Renal pelvis (tissue), 12 donors: ENCODE data around the gene AOAH. TPM values are rescaled to one million over a fixed set of nuclear protein-coding genes. Genes with fewer than 3 reads are reported as not detected.

Experiments used
- DNase-seq: peaks from one replicate; pipeline ENCODE4 v3.0.0-alpha.2; 2013
- long read RNA-seq, 16 experiments: transcript quantifications; one replicate each; lab custom pipeline, GENCODE V29; 2026
- polyA plus RNA-seq, 3 donors: library from polyadenylated mRNA; unstranded; fragments of 120-200 nt; gene quantifications; one replicate each; pipeline ENCODE4 v1.2.1, GENCODE V29; 2013; ENCODE audit not compliant: insufficient read length in 3 of 3

Gene AOAH, protein sequence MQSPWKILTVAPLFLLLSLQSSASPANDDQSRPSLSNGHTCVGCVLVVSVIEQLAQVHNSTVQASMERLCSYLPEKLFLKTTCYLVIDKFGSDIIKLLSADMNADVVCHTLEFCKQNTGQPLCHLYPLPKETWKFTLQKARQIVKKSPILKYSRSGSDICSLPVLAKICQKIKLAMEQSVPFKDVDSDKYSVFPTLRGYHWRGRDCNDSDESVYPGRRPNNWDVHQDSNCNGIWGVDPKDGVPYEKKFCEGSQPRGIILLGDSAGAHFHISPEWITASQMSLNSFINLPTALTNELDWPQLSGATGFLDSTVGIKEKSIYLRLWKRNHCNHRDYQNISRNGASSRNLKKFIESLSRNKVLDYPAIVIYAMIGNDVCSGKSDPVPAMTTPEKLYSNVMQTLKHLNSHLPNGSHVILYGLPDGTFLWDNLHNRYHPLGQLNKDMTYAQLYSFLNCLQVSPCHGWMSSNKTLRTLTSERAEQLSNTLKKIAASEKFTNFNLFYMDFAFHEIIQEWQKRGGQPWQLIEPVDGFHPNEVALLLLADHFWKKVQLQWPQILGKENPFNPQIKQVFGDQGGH
- 1 to 10 TPM; 2.7 to 3.4 (median 3.1) TPM for polyA plus RNA-seq
- long read RNA-seq, donor 1: 0 reads
- long read RNA-seq, donor 2: 0 reads
- long read RNA-seq, donor 3, partial matches to known transcripts: 0 of 1 reads
- long read RNA-seq, donor 3, other reads (novel, unspliced or antisense): 0 of 1 reads
- long read RNA-seq, donor 4: 0 reads
- long read RNA-seq, donor 5, partial matches to known transcripts: 0 of 1 reads
- long read RNA-seq, donor 5, other reads (novel, unspliced or antisense): 0 of 1 reads
- long read RNA-seq, donor 6: 0 reads
- long read RNA-seq, donor 7: 0 reads
- long read RNA-seq, donor 8: 0 reads
- long read RNA-seq, donor 9: 0 reads
- long read RNA-seq, donor 10: 0 reads
- long read RNA-seq, donor 11: 0 reads
- long read RNA-seq, donor 12: 0 reads
- long read RNA-seq, donor 13, partial matches to known transcripts: 0 of 1 reads
- long read RNA-seq, donor 13, other reads (novel, unspliced or antisense): 0 of 1 reads
- long read RNA-seq, donor 14: 0 reads
- long read RNA-seq, donor 15: 0 reads
- long read RNA-seq, donor 16: 0 reads

DNA sequence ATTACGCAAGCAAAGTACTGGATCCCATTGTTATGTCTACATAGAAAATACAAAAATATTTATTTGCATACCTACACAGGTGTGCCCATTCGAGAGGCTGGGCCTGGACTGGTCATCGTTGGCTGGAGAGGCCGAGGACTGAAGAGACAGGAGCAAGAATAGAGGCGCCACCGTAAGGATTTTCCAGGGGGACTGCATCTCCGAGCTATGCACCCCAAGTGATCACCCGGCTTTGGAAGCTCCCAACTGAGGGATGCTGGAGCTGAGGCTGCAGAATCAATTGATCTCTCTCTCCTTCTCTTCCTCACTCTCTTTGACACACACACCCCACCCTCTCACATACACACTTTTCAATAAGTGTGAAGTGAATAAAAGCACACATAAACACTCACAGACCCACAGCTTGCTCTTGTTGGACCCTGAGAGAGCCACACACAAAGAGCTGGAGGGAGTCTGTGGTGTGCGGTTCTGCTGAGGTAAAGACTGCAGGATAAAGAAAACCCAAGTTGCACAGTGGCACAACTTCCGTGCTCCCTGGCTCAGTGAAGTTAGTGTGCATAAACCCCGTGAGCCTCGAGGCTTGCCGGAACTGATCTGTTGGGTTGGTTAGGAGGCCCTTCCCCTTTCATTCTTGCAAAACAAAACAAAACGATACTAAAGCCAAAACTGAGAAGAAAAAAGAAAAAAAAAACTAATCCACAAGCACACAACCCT lies at the start of gene AOAH:
Gene AOAH, minus strand, starts transcription at position 544 of the 714 bp plus-strand sequence. Its CDS starts 346 bp downstream, at position 198.
- no peak for DNase-seq

- DNase-seq: no peak
Measured at GRCh38 chr7:36766451-36766850, 42.2 kb upstream of the AOAH start.

DNA sequence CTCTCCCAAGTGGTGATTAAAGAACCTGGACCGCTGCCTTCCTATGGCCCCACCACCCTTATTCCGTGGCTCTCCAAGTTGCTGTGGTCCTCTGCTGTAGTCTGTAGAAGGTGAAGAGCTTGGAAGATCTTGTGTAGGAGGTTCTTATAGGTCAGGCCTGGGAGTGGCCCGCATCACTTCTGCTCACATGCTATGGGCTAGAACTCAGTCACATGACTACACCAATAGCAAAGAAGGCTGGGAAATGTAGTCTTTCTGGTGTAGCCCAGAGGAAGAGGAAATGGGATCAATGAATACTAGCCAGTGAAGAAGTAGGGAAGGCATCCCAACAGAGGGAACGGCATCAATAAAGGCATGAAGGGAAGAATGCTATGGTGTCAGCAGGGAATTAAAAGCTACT lies 41.3 kb upstream of the AOAH start:
- no peak for DNase-seq

DNA sequence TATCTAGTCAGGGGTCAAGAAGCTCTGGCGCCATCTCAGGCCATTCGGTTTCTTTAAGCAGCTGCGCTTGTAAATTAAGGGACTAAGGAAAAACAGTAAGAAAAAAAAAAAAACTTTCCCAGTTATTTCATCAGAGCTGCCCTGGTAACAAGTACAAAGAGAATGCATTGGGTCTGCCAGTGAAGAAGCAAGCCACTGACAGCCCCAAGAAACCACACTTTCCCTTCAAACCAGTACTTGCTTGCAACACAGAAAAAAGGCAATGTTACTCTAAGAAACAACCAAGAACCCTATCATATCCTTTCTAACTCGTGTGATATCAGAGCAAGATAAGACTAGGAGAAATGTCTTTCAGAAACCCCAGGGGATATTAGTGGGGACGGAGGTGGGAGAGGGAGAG lies 40.6 kb upstream of the AOAH start:
- no peak for DNase-seq

DNA sequence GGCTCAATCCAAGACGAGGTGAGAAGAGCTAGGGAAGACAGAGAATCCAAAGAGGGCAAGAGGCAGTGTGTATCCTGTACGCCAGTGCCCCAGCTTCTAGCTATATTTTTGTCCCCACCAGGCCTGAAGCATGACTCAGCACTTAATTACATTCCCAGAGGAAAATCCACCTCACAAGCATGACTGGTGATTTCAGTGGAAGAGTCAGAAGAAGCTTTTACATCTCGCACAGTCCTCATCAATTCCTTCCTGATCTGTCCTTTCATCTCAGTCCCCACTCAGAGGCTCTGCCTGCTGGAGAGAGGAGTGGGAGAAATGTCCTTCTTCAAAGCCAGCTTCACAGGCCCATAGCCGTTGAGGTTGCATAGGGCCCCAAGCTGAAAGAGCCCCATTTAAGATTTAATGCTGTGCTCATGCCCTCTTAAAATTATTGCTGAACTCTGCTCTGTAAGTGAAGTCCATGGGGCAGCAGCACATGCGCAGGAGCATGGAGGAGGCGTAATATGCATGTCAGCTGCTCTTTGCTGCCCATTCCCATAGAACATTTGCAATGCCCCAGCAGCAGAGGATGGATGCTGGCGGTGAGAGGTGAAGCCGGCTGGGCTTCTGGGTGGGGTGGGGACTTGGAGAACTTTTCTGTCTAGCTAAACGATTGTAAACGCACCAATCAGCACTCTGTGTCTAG lies 39.0 kb upstream of the AOAH start:
- DNase-seq: no peak

- DNase-seq: no peak
Measured at GRCh38 chr7:36762394-36762793, 38.1 kb upstream of the AOAH start.

- DNase-seq: no peak
Measured at GRCh38 chr7:36761835-36762234, 37.5 kb upstream of the AOAH start.

- no peak for DNase-seq
Measured at GRCh38 chr7:36760856-36761762, 36.8 kb upstream of the AOAH start.

DNA sequence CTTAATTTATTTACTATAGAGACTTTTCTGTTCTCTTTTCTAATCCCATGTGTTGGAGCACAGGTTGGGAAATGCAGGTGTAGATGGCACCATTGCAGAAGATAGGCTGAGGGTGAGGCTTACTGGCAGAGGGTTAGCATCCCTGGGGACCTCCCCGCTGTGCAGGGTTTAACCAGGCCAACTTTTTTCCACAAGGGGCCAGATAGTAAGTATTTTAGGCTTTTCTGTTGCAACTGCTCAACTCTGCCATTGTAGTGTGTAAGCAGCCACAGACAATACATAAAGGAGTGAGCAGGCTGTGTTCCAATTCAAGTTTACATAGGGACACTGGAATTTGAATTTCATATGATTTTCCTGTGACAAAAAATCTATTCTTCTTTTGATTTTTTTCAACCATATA lies 34.6 kb upstream of the AOAH start:
- no peak for DNase-seq

GRCh38 chr7:36755484-36755883 lies 31.2 kb upstream of the AOAH start:
- no peak for DNase-seq

DNA sequence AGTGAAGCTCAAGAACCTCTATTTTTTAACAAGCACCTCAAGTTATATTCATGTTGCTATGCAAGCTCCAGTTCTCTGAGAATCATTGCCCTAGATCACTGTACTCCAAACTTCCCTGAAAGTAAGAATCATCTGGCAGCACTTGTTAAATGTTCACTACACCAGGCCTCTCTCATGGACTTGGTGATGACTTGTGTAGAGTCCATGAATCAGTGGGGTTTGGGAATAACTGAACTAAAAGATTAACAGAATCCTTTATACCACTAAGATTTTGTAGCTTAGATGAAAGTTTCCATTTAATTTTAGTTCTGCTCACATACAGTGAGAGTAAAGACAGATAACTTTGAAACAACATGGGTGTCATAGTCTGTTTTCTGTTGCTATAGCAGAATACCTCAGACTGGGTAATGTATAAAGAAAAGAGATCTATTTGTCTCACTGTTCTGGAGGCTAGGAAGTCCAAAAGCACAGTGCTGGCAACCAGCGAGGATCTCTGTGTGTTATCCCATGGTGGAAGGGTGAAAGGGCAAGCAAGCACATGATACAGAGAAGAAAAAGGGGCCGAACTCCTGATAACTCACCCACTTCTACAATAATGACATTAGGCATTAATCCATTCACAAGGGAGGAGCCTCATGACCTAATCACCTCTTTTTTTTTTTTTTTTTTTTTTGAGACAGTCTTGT lies 27.9 kb upstream of the AOAH start:
- no peak for DNase-seq

- no peak for DNase-seq
Measured at GRCh38 chr7:36750451-36750850, 26.2 kb upstream of the AOAH start.

GRCh38 chr7:36749282-36749960 lies 25.1 kb upstream of the AOAH start:
- no peak for DNase-seq

DNA sequence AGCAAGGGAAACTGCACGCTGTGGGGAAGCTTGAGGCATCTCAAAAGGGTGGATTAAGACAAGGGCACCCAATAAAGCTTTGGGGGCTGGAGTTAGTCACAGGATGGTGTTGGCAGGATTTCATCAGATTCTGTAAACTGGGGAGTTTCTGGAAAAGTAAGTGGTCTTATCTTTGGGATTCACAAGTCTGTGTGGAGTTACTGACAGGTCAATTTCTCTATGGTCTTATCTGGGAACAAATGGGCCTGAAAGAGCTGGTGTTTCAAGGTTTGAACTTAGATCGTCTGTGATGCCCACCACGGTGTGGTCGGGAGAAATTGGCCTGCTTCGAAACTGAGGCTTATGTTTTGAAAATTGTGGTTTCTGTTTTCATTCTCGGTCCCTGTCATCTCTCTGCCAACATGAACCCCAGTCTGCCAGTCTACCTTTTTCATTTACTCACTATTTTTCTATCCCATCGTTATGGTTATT lies 23.8 kb upstream of the AOAH start:
- DNase-seq: no peak

- no peak for DNase-seq
Measured at GRCh38 chr7:36747280-36748016, 23.2 kb upstream of the AOAH start.

DNA sequence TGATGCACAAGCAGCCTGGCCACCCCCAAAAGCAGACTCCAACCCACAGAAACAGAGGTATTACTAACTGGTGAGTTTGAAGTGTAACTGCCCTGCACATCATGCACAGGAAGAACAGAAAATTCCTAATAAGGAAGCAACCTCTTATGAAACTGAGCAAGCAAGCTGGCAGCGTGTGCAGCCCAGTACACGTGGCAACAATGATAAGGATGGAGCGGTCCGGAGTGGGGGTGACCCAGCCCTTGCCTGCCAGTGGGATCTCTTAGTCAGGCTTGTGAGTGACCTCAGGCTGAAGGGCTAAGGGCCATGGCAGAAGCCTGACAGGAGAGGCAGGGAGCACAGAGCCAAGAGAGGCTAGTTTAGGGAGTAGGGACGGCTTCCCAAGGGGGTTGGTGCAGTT lies 22.1 kb upstream of the AOAH start:
- no peak for DNase-seq

DNA sequence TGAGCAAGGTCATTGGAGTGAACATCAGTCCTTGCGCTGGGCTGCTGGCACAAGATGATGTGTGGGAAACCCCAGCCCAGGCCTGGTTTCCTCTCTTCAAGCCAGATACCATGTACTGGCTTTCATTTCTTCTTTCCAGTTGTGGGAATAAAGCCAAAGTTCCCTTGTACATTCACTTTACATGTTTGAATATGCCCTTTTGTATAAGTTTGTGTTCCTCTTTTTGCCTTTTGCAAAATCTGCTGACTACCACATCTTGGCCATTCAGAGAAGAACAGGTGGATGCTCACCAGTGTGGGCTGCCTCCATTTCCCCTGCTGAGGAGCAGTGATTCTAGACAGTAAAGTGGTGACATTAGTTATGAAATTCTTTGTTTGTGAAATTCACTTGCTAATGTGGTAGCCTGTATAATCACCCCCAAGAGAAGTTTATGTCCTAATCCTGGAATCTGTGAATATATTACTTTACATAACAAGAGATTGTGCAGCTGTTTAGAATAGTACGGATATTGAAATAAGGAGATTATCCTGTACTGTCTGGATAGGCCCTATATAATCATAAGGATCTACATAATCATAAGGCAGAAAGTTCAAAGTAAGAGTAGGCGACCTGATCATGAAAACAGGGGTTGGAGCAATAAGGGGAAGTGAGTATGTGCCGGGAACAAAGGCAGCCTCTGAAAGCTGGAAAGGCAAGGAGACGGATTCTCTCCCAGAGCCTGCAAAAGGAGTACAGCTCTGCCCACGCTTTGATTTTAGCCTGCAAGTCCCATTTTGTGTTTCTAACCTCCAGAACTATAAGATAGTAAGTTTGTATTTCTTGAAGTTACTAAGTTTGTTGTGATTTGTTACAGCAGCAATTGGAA lies 18.8 kb upstream of the AOAH start:
- no peak for DNase-seq
